H1 (cell line): Measurements from ENCODE around the gene SCUBE2. TPM values are rescaled to one million over a fixed set of nuclear protein-coding genes. Genes with fewer than 3 reads are reported as not detected.

Experiments used
- CREB1 ChIP-seq: IDR thresholded peaks from 2 replicates; pipeline ENCODE4 v1.6.1; 2012; ENCODE audit warnings: inconsistent platforms
- TAF1 ChIP-seq: IDR thresholded peaks from 2 replicates; pipeline ENCODE4 v1.6.1; 2011; ENCODE audit warnings: mild to moderate bottlenecking, low read depth, low read length
- YY1 ChIP-seq: IDR thresholded peaks from 2 replicates; pipeline ENCODE4 v1.6.1; 2011; ENCODE audit warnings: low read depth, mild to moderate bottlenecking, low read length
- ZNF274 ChIP-seq: IDR thresholded peaks from 2 replicates; pipeline ENCODE4 v1.7.0; 2012; ENCODE audit warnings: low read length, borderline replicate concordance; ENCODE audit errors: extremely low read depth
- polyA plus RNA-seq, 7 experiments: library from polyadenylated mRNA; depleted of rRNA in 3 of 7; stranded (reverse) in 5 of 7; unstranded in 2 of 7; fragments of >200 nt in 5 of 7; fragments of 200-250 nt in 2 of 7; gene quantifications; 1 replicate in 5 of 7; 2 replicates in 1 of 7; 4 replicates in 1 of 7; pipeline versions ENCODE4 v1.2.1 to v1.2.3, GENCODE V29; 2011 to 2013; ENCODE audit warnings: missing spikeins in 2 of 7, mixed read lengths in 2 of 7
- total RNA-seq: library from RNA; stranded (reverse); fragmentation: NEBNext Ultra II Directional; extraction: Animal tissue kit (Norgen Biotek cat#: 25700); gene quantifications from 2 replicates; pipeline ENCODE4 v1.2.1, GENCODE V29; 2021

The SCUBE2 gene
- total and polyA plus RNA-seq, 2 of the 8 experiments (the other 6 are each of a cell fraction or from before 2014, with no cell fraction given), result 0.29 to 1.2 TPM

- TF ChIP-seq ZNF274 (no peak), CREB1 (no peak), YY1 (no peak), TAF1 (no peak)
Measured at GRCh38 chr11:9019861-9020260, 71.5 kb downstream of the SCUBE2 start (continued).
